ENCODE results near the gene ZNF367.

The ZNF367 gene

DNA sequence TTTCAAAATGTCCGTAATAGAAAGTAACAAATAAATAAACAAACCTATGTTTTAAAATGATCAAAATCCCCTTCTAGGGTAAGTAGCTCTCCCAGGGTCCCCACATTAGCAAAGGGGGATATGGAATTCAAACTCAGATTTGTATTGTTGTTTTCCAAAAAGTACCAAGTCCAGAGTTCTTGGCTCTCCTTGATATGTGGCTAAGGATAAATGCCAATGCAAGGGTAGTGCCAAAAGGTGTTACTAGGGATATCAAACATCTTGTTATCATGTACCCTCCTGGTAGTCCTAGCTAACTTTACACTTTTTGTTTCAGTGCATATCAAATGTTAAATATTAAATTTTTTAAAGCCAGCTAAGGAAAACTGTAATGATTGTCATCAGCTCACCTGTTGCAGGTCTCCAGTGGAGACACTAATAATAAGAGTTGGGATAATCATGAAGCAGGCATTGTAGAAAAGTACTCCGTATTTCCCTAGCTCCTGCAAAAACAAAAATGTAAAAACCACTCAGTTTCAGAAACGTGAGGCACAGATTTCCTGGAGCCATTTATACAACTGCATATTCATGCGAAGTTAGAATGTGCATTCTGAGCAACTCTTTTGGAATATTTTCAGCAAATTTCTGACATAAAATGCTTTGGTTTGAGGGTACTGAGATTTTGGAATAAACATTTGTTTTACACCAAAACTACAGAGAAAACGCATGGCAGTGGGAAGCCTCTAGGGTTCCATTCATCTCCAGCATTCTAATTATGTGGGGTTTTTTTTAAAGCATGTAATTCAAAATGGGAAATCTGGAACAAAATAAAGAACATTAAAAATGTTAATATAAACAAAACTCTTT lies 74.4 kb downstream of the ZNF367 start:
- Mint-ChIP-seq H3K4me3 (no peak overlapping the region), H3K4me1 (ENCODE audit: low read depth) (no peaks in the 10 kb centered on the region), H3K27me3 (ENCODE audit: low read depth) (no peaks in the 10 kb centered on the region), H3K36me3 (ENCODE audit: low read depth) (no peaks in the 10 kb centered on the region), H3K9me3 (no peaks in the 10 kb centered on the region), H3K27ac (no peak overlapping the region)
- no peak for DNase-seq (ENCODE audit: low spot score)

DNA sequence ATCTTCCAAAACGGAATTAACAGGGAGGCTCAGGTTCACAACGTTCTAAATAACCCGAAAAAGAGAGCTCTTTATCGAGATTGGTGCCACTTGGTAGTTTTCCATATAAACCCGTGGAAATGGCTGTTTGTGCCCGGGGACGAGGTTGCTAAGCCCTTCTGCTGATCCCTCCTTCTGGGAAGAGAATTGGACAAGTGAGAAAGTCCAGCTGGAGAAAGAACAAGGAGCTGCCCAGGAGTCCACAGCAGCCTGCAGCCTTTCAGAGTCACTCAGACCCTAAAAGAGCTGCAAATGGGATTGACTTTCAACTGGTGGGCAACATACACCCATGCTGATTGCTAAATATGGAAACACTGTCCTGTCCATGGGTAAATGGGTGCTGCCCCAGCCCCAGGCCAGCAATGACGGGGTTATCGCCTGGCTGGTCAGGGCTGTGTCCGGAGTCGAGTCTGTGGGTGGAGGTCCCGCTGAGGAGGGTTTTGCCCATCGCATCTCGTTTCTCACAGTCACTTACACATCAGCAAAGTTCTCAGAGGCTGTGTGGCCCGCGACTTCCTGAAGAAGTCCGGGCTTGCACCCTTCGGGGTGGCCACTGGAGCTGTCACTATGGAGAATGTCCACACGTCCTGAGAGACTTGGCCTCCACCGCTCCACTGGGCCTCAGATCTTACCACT lies 75.5 kb downstream of the ZNF367 start:
- DNase-seq (ENCODE audit: low spot score), result no peak
- Mint-ChIP-seq H3K4me1 (ENCODE audit: low read depth) (no peaks in the 10 kb centered on the region), H3K9me3 (no peaks in the 10 kb centered on the region), H3K4me3 (no peak overlapping the region), H3K27ac (no peak overlapping the region), H3K27me3 (ENCODE audit: low read depth) (no peaks in the 10 kb centered on the region), H3K36me3 (ENCODE audit: low read depth) (no peaks in the 10 kb centered on the region)

DNA sequence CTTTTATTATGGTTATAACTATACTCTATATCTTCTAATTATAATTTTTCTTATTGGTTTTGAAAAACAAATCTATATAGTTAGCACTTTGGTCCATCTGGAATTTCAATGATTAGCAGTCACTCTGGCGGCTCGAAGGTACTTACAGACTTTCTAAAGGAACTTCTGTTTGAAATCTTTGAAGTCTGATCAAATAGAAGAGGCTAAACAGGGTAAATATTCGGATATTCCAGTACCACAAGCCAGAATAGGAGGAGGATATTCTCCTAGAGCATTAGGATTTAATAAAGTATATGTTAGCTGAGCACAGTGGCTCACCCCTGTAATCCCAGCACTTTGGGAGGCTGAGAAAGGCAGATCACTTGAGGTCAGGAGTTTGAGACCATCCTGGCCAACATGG lies 77.5 kb downstream of the ZNF367 start:
- H3K4me1 Mint-ChIP-seq (ENCODE audit: low read depth), result no peaks in the 10 kb centered on the region
- H3K4me3 Mint-ChIP-seq, result no peak overlapping the region
- no peaks in the 10 kb centered on the region for H3K27me3 Mint-ChIP-seq (ENCODE audit: low read depth)
- no peaks in the 10 kb centered on the region for H3K9me3 Mint-ChIP-seq
- DNase-seq (ENCODE audit: low spot score), result no peak
- no peaks in the 10 kb centered on the region for H3K36me3 Mint-ChIP-seq (ENCODE audit: low read depth)
- no peak overlapping the region for H3K27ac Mint-ChIP-seq

DNA sequence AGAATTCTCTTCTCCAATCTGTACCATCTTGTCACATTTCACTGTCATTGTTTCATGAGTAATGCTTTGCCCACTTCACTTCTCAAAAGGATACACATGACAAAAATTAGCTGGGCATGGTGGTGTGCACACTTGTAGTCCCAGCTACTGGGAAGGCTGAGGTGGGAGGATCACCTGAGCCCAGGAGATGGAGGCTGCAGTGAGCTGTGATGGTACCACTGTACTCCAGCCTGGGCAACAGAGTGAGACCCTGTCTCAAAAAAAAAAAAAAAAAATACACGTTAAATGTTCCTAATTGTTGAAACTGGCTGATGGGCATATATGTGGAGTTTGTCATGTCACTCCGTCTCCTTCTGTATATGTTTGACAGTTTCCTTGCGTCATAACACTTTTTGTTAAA lies 79.9 kb downstream of the ZNF367 start:
- no peaks in the 10 kb centered on the region for H3K27me3 Mint-ChIP-seq (ENCODE audit: low read depth)
- no peak overlapping the region for H3K4me3 Mint-ChIP-seq
- no peaks in the 10 kb centered on the region for H3K4me1 Mint-ChIP-seq (ENCODE audit: low read depth)
- DNase-seq (ENCODE audit: low spot score), result no peak
- no peaks in the 10 kb centered on the region for H3K36me3 Mint-ChIP-seq (ENCODE audit: low read depth)
- H3K9me3 Mint-ChIP-seq, result no peaks in the 10 kb centered on the region
- H3K27ac Mint-ChIP-seq, result no peak overlapping the region

Measured in T-helper 2 cell treated with Interferon-gamma antibody and Interleukin-4, amounts not matched to agents 5 μg/mL and 100 μg/mL, for 36 hours (primary cell).